ENCODE measurements around the gene LINC00305. TPM values are rescaled to one million over a fixed set of nuclear protein-coding genes. Genes with fewer than 3 reads are reported as not detected.

The LINC00305 gene
- total and polyA plus RNA-seq, 2 experiments from 2014 or later = not detected

- H3K79me2 ChIP-seq (ENCODE audit: insufficient read depth) = no peaks in the 10 kb centered on the region
- no peaks in the 10 kb centered on the region for H4K20me1 ChIP-seq (ENCODE audit: insufficient read depth)
- no peak for TF ChIP-seq EZH2 (IDR thresholded peaks at IDR 0.05; ENCODE audit: insufficient read depth, poor library complexity, severe bottlenecking)
- no peak for TF ChIP-seq EZH2phosphoT487 (IDR thresholded peaks at IDR 0.05; ENCODE audit: insufficient read depth, low read depth)
- in situ Hi-C loops (cut with MboI) = no loop called here
- no peaks in the 10 kb centered on the region for H3K9me3 ChIP-seq (ENCODE audit: low read depth)
- H3K4me3 ChIP-seq = no peak overlapping the region
- H3K27me3 ChIP-seq (replicated peaks; ENCODE audit: insufficient read depth) = no peaks in the 10 kb centered on the region
- H3K9ac ChIP-seq = no peak overlapping the region
- H3K9me2 ChIP-seq (ENCODE audit: insufficient read depth) = no peaks in the 10 kb centered on the region
- no peak overlapping the region for H3K27ac ChIP-seq
- no peak overlapping the region for H3K4me2 ChIP-seq (ENCODE audit: unreplicated experiment)
- no peaks in the 10 kb centered on the region for H3K36me3 ChIP-seq (ENCODE audit: low read depth)
- 0 to 9% methylated on average over 1 of the region's 1 CpG for WGBS, 2 experiments (ENCODE audit: low coverage in 1 of 2, low lambda C conversion rate in 2 of 2, missing lambda C conversion rate in 2 of 2)
- H3K4me1 ChIP-seq (ENCODE audit: insufficient read depth) = no peaks in the 10 kb centered on the region
- H2AFZ ChIP-seq = no peak overlapping the region
- no peaks in the 10 kb centered on the region for H3F3A ChIP-seq (ENCODE audit: insufficient read depth)
- no peak for DNase-seq
These were observed 31.3 kb upstream of the LINC00305 start for GRCh38 chr18:64180171-64180570.

- H3K9ac ChIP-seq = no peak overlapping the region
- no peaks in the 10 kb centered on the region for H3K9me3 ChIP-seq (ENCODE audit: low read depth)
- 47 to 56% methylated on average over 5 of the region's 5 CpGs for whole genome bisulfite sequencing, 2 experiments (ENCODE audit: low coverage in 1 of 2, low lambda C conversion rate in 2 of 2, missing lambda C conversion rate in 2 of 2)
- no peaks in the 10 kb centered on the region for H3K79me2 ChIP-seq (ENCODE audit: insufficient read depth)
- no peak overlapping the region for H2AFZ ChIP-seq
- no peaks in the 10 kb centered on the region for H3K4me1 ChIP-seq (ENCODE audit: insufficient read depth)
- H3K9me2 ChIP-seq (ENCODE audit: insufficient read depth) = no peaks in the 10 kb centered on the region
- H3F3A ChIP-seq (ENCODE audit: insufficient read depth) = no peaks in the 10 kb centered on the region
- H3K27ac ChIP-seq = no peak overlapping the region
- no peaks in the 10 kb centered on the region for H3K27me3 ChIP-seq (replicated peaks; ENCODE audit: insufficient read depth)
- in situ Hi-C loops (cut with MboI) = no loop called here
- no peak overlapping the region for H3K4me2 ChIP-seq (ENCODE audit: unreplicated experiment)
- TF ChIP-seq EZH2phosphoT487 (IDR thresholded peaks at IDR 0.05; ENCODE audit: insufficient read depth, low read depth) (no peak), EZH2 (IDR thresholded peaks at IDR 0.05; ENCODE audit: insufficient read depth, poor library complexity, severe bottlenecking) (no peak)
- H4K20me1 ChIP-seq (ENCODE audit: insufficient read depth) = no peaks in the 10 kb centered on the region
- no peak overlapping the region for H3K4me3 ChIP-seq
- no peaks in the 10 kb centered on the region for H3K36me3 ChIP-seq (ENCODE audit: low read depth)
- no peak for DNase-seq
These were observed 30.7 kb upstream of the LINC00305 start for GRCh38 chr18:64179556-64180080.

DNA sequence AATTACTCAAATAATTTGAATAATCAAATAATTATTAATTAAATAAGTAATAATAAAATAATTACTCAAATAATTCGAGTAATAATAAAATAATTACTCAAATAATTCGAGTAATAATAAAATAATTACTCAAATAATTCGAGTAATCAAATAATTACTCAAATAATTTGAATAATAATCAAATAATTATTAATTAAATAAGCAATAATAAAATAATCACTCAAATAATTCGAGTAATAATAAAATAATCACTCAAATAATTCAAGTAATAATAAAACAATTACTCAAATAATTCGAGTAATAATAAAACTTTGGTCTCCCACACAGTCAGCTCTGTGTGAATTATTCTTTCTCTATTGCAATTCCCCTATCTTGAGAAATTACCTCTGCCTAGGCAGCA is 30.0 kb upstream of the LINC00305 start:
- no peaks in the 10 kb centered on the region for H3K9me3 ChIP-seq (ENCODE audit: low read depth)
- H3K9ac ChIP-seq = no peak overlapping the region
- H3K4me1 ChIP-seq (ENCODE audit: insufficient read depth) = no peaks in the 10 kb centered on the region
- WGBS, 2 experiments (ENCODE audit: low coverage in 1 of 2, low lambda C conversion rate in 2 of 2, missing lambda C conversion rate in 2 of 2) = 9 to 16% methylated on average over 5 of the region's 5 CpGs
- H2AFZ ChIP-seq = no peak overlapping the region
- H3K4me3 ChIP-seq = no peak overlapping the region
- no peak overlapping the region for H3K4me2 ChIP-seq (ENCODE audit: unreplicated experiment)
- no peak for TF ChIP-seq EZH2 (IDR thresholded peaks at IDR 0.05; ENCODE audit: insufficient read depth, poor library complexity, severe bottlenecking)
- no peak for TF ChIP-seq EZH2phosphoT487 (IDR thresholded peaks at IDR 0.05; ENCODE audit: insufficient read depth, low read depth)
- no peak overlapping the region for H3K27ac ChIP-seq
- H3F3A ChIP-seq (ENCODE audit: insufficient read depth) = no peaks in the 10 kb centered on the region
- H3K9me2 ChIP-seq (ENCODE audit: insufficient read depth) = no peaks in the 10 kb centered on the region
- H4K20me1 ChIP-seq (ENCODE audit: insufficient read depth) = no peaks in the 10 kb centered on the region
- H3K36me3 ChIP-seq (ENCODE audit: low read depth) = no peaks in the 10 kb centered on the region
- H3K79me2 ChIP-seq (ENCODE audit: insufficient read depth) = no peaks in the 10 kb centered on the region
- in situ Hi-C loops (cut with MboI) = no loop called here
- DNase-seq = no peak
- no peaks in the 10 kb centered on the region for H3K27me3 ChIP-seq (replicated peaks; ENCODE audit: insufficient read depth)

- TF ChIP-seq EZH2 (IDR thresholded peaks at IDR 0.05; ENCODE audit: insufficient read depth, poor library complexity, severe bottlenecking) = no peak
- TF ChIP-seq EZH2phosphoT487 (IDR thresholded peaks at IDR 0.05; ENCODE audit: insufficient read depth, low read depth) = no peak
- 22 to 28% methylated on average over 7 of the region's 7 CpGs for WGBS, 2 experiments (ENCODE audit: low coverage in 1 of 2, low lambda C conversion rate in 2 of 2, missing lambda C conversion rate in 2 of 2)
These were observed 26.5 kb upstream of the LINC00305 start for GRCh38 chr18:64175432-64175831.

GRCh38 chr18:64171576-64171975 is 22.7 kb upstream of the LINC00305 start:
- no peaks in the 10 kb centered on the region for H3K36me3 ChIP-seq (ENCODE audit: low read depth)
- H3K4me3 ChIP-seq = no peak overlapping the region
- H3K4me1 ChIP-seq (ENCODE audit: insufficient read depth) = no peaks in the 10 kb centered on the region
- H3K9me3 ChIP-seq (ENCODE audit: low read depth) = no peaks in the 10 kb centered on the region
- no peak overlapping the region for H3K4me2 ChIP-seq (ENCODE audit: unreplicated experiment)
- H3K79me2 ChIP-seq (ENCODE audit: insufficient read depth) = no peaks in the 10 kb centered on the region
- 8 to 12% methylated on average over 1 of the region's 1 CpG for WGBS, 2 experiments (ENCODE audit: low coverage in 1 of 2, low lambda C conversion rate in 2 of 2, missing lambda C conversion rate in 2 of 2)
- H3K9me2 ChIP-seq (ENCODE audit: insufficient read depth) = no peaks in the 10 kb centered on the region
- TF ChIP-seq EZH2phosphoT487 (IDR thresholded peaks at IDR 0.05; ENCODE audit: insufficient read depth, low read depth) (no peak), EZH2 (IDR thresholded peaks at IDR 0.05; ENCODE audit: insufficient read depth, poor library complexity, severe bottlenecking) (no peak)
- no peak overlapping the region for H3K9ac ChIP-seq
- H4K20me1 ChIP-seq (ENCODE audit: insufficient read depth) = no peaks in the 10 kb centered on the region
- in situ Hi-C loops (cut with MboI) = no loop called here
- no peak overlapping the region for H2AFZ ChIP-seq
- no peak for DNase-seq
- no peak overlapping the region for H3K27ac ChIP-seq
- H3K27me3 ChIP-seq (replicated peaks; ENCODE audit: insufficient read depth) = no peaks in the 10 kb centered on the region
- H3F3A ChIP-seq (ENCODE audit: insufficient read depth) = no peaks in the 10 kb centered on the region

More at GRCh38 chr18:64175432-64175831, 26.5 kb upstream of the LINC00305 start:
- no peak overlapping the region for H3K4me2 ChIP-seq (ENCODE audit: unreplicated experiment)
- DNase-seq = no peak
- H3K27me3 ChIP-seq (replicated peaks; ENCODE audit: insufficient read depth) = no peaks in the 10 kb centered on the region
- no peaks in the 10 kb centered on the region for H3K9me3 ChIP-seq (ENCODE audit: low read depth)
- H3K9ac ChIP-seq = no peak overlapping the region
- H3K36me3 ChIP-seq (ENCODE audit: low read depth) = no peaks in the 10 kb centered on the region
- no peak overlapping the region for H3K4me3 ChIP-seq
- in situ Hi-C loops (cut with MboI) = no loop called here
- no peaks in the 10 kb centered on the region for H3F3A ChIP-seq (ENCODE audit: insufficient read depth)
- no peak overlapping the region for H2AFZ ChIP-seq
- H3K79me2 ChIP-seq (ENCODE audit: insufficient read depth) = no peaks in the 10 kb centered on the region
- H3K27ac ChIP-seq = no peak overlapping the region
- H3K9me2 ChIP-seq (ENCODE audit: insufficient read depth) = no peaks in the 10 kb centered on the region
- H4K20me1 ChIP-seq (ENCODE audit: insufficient read depth) = no peaks in the 10 kb centered on the region
- no peaks in the 10 kb centered on the region for H3K4me1 ChIP-seq (ENCODE audit: insufficient read depth)

Measured in GM23248 (cell line).